DND-41 (cell line): Measurements from ENCODE around the gene ZDHHC14.

Source experiments
- ATAC-seq: fragments of 200-7000 bp; cut with Tn5 transposase; 3 replicates; pipeline ENCODE4 v1.9.1; 2021; ENCODE audit warnings: low read depth; ENCODE audit not compliant: insufficient read depth
- DNase-seq: peaks from one replicate; pipeline ENCODE4 v3.0.0-alpha.2; 2020
- H2AFZ ChIP-seq: 2 replicates; pipeline ENCODE4 v1.6.0; 2012; ENCODE audit warnings: low read depth, low read length
- H3K27ac ChIP-seq: 2 replicates; pipeline ENCODE4 v1.5.1; 2012; ENCODE audit warnings: low read length, inconsistent platforms
- H3K27me3 ChIP-seq: fragments of 200-600 bp; sonication (generic); 2 replicates; pipeline ENCODE4 v1.6.0; 2012; ENCODE audit warnings: low read length, mild to moderate bottlenecking, inconsistent platforms; ENCODE audit not compliant: insufficient read depth, poor library complexity
- H3K36me3 ChIP-seq: 2 replicates; pipeline ENCODE4 v1.5.1; 2012; ENCODE audit warnings: low read length, inconsistent platforms; ENCODE audit not compliant: insufficient read depth
- H3K4me1 ChIP-seq: 2 replicates; pipeline ENCODE4 v1.5.1; 2012; ENCODE audit warnings: mild to moderate bottlenecking, low read length; ENCODE audit not compliant: insufficient read depth
- H3K4me2 ChIP-seq: 2 replicates; pipeline ENCODE4 v1.6.0; 2012; ENCODE audit warnings: mild to moderate bottlenecking, moderate library complexity, low read length, inconsistent platforms; ENCODE audit not compliant: insufficient read depth
- H3K4me3 ChIP-seq, 2 experiments: fragments of 200-600 bp in 1 of 2; shearing (Covaris generic) in 1 of 2; 2 replicates each; pipeline ENCODE4 v1.5.1; 2012 to 2016; ENCODE audit warnings: inconsistent platforms in 2 of 2, low read length in 2 of 2, mild to moderate bottlenecking in 2 of 2, low read depth in 1 of 2, moderate library complexity in 1 of 2
- H3K79me2 ChIP-seq: 2 replicates; pipeline ENCODE4 v1.6.0; 2012; ENCODE audit warnings: low read length, inconsistent platforms; ENCODE audit not compliant: insufficient read depth
- H3K9ac ChIP-seq: 2 replicates; pipeline ENCODE4 v1.6.0; 2012; ENCODE audit warnings: low read depth, mild to moderate bottlenecking, inconsistent platforms, low read length, moderate library complexity
- H3K9me3 ChIP-seq: 2 replicates; pipeline ENCODE4 v1.5.1; 2012; ENCODE audit warnings: low read length, moderate library complexity, mild to moderate bottlenecking, inconsistent platforms; ENCODE audit not compliant: insufficient read depth, severe bottlenecking
- H4K20me1 ChIP-seq: 2 replicates; pipeline ENCODE4 v1.6.0; 2012; ENCODE audit warnings: low read length; ENCODE audit not compliant: insufficient read depth
- EZH2 ChIP-seq: IDR thresholded peaks from 3 replicates; pipeline ENCODE4 v1.6.1; 2012; ENCODE audit warnings: borderline replicate concordance, low read depth, mild to moderate bottlenecking, moderate library complexity, low read length, inconsistent platforms; ENCODE audit not compliant: severe bottlenecking
- TF ChIP-seq, protein P1 (sequence below): IDR thresholded peaks from 2 replicates; pipeline ENCODE4 v1.5.1; 2012; ENCODE audit warnings: borderline replicate concordance, low read length, moderate library complexity, mild to moderate bottlenecking; ENCODE audit not compliant: poor library complexity, severe bottlenecking; ENCODE audit errors: extremely low read depth

Gene ZDHHC14

DNA sequence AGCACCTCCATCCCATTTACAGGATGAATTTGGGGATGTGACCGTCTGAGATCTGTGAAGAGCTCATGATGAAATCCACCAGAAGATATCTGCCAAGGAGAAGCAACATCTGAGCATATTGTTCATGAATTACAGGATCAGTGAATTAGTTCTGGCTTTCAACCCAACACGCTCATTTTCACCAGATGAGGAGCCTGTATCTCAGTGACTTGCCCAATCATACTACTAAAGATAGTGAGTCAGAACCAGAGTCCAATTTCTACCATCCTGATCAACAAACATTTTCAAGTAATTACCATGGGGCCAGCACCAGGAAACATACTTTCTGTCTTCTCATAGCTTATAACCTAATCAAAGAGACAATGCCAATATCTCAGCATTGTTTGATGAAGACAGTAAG, 116.6 kb downstream of the ZDHHC14 start:
- ATAC-seq: no peak
- Histone ChIP-seq H3K4me3 (no peak overlapping the region), H3K27me3 (no peaks in the 10 kb centered on the region), H3K4me2 (no peak overlapping the region), H3K9me3 (no peaks in the 10 kb centered on the region), H4K20me1 (no peaks in the 10 kb centered on the region), H3K36me3 (no peaks in the 10 kb centered on the region), H3K79me2 (no peaks in the 10 kb centered on the region), H3K27ac (no peak overlapping the region), H3K4me1 (no peaks in the 10 kb centered on the region), H2AFZ (no peak overlapping the region), H3K9ac (no peak overlapping the region)
- no peak for TF ChIP-seq EZH2
- TF ChIP-seq, protein P1, sequence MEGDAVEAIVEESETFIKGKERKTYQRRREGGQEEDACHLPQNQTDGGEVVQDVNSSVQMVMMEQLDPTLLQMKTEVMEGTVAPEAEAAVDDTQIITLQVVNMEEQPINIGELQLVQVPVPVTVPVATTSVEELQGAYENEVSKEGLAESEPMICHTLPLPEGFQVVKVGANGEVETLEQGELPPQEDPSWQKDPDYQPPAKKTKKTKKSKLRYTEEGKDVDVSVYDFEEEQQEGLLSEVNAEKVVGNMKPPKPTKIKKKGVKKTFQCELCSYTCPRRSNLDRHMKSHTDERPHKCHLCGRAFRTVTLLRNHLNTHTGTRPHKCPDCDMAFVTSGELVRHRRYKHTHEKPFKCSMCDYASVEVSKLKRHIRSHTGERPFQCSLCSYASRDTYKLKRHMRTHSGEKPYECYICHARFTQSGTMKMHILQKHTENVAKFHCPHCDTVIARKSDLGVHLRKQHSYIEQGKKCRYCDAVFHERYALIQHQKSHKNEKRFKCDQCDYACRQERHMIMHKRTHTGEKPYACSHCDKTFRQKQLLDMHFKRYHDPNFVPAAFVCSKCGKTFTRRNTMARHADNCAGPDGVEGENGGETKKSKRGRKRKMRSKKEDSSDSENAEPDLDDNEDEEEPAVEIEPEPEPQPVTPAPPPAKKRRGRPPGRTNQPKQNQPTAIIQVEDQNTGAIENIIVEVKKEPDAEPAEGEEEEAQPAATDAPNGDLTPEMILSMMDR: no peak
- no peak for DNase-seq

DNA sequence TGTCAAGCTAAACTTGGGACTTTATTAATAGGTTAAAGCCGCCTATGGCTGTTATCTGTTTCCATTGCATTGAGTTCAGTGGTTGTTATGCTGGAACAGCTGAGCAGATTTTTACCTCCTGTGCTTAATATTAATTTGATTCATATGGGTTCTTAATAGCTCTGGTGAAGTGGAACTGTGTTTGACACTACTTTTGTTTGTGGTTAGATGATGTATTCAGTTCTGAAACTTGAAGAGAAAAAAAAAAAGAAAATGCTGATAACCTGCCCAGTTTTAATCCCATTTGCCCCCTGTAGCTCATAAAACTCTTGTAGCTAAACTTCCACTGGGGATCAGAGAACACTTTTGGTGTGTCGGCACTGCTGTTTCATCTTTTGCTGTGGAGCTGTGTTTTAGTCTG, 117.8 kb downstream of the ZDHHC14 start:
- H2AFZ ChIP-seq: no peak overlapping the region
- H3K4me1 ChIP-seq: no peaks in the 10 kb centered on the region
- H3K36me3 ChIP-seq: no peaks in the 10 kb centered on the region
- H3K9ac ChIP-seq: no peak overlapping the region
- no peak overlapping the region for H3K4me2 ChIP-seq
- H4K20me1 ChIP-seq: no peaks in the 10 kb centered on the region
- ATAC-seq (no peak), DNase-seq (no peak)
- H3K9me3 ChIP-seq: no peaks in the 10 kb centered on the region
- H3K27ac ChIP-seq: no peak overlapping the region
- H3K27me3 ChIP-seq: no peaks in the 10 kb centered on the region
- H3K4me3 ChIP-seq: no peak overlapping the region
- no peaks in the 10 kb centered on the region for H3K79me2 ChIP-seq
- TF ChIP-seq, protein P1: no peak
- TF ChIP-seq EZH2: no peak

DNA sequence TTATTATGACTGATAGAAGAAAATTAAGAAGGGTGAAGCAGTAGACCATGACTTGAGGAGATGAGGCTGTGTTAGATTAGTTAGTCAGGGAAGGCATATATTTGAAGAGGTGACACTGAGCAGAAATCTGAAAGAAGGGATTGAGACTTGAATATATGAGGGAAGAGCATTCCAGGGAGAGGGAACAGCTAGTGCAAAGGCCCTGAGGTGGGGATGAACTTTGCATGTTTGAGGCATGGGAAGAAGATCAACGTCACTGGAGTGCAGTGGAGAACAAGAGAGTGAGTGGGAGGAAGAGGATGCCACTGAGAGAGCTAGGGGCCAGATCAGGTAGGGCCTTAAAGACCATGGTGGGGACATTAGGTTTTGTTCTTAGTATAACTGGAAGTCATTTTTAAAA, 119.0 kb downstream of the ZDHHC14 start:
- H3K36me3 ChIP-seq: no peaks in the 10 kb centered on the region
- TF ChIP-seq, protein P1: no peak
- no peak for TF ChIP-seq EZH2
- no peak for DNase-seq
- no peak for ATAC-seq
- no peaks in the 10 kb centered on the region for H3K27me3 ChIP-seq
- H3K9me3 ChIP-seq: no peaks in the 10 kb centered on the region
- no peak overlapping the region for H3K27ac ChIP-seq
- H3K4me1 ChIP-seq: no peaks in the 10 kb centered on the region
- no peak overlapping the region for H3K9ac ChIP-seq
- no peak overlapping the region for H3K4me3 ChIP-seq
- no peaks in the 10 kb centered on the region for H4K20me1 ChIP-seq
- H3K4me2 ChIP-seq: no peak overlapping the region
- no peak overlapping the region for H2AFZ ChIP-seq
- no peaks in the 10 kb centered on the region for H3K79me2 ChIP-seq

DNA sequence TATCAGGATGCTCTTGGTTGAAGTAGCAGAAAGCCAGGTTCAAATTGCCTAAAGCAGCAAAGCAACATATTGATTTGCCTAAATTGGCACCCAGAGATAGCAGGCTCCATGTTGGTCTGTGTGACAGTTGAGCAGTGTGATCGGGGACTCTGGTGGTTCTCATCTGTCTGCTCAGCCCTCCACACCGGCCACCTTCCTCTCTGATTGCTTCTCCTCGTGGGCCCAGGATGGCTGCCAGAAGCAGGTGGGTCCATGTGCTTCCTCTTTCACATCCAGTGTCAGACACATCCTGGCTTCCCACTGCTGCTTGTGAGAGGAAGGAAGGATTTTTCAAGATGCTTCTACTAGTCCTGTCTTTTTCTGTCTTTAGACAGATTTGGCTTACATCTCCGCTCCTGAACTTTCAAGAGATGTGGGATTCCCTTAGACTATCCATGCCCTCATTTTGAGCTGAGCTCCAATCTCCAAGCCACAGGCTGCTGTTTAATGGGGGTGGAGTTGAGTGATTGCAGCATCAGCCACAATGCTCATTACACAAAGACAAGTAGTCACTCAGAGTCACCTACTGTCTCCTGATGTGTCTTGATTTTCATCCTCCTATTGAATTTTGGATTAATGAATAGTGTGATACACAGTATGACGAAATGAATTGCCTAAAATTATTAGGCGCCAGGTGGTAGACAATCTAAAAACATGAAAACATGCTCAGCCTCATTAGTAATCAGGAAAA, 122.2 kb downstream of the ZDHHC14 start:
- Histone ChIP-seq H2AFZ (no peak overlapping the region), H3K36me3 (no peaks in the 10 kb centered on the region), H3K4me3 (no peak overlapping the region), H3K27me3 (no peaks in the 10 kb centered on the region), H3K27ac (no peak overlapping the region), H3K9me3 (peaks cover 8% of the 10 kb centered on the region), H3K9ac (no peak overlapping the region), H3K79me2 (no peaks in the 10 kb centered on the region), H3K4me2 (no peak overlapping the region), H3K4me1 (no peaks in the 10 kb centered on the region), H4K20me1 (no peaks in the 10 kb centered on the region)
- no peak for ATAC-seq
- no peak for DNase-seq
- no peak for TF ChIP-seq EZH2
- TF ChIP-seq, protein P1: no peak
